Keratinocyte (primary cell): Measurements from ENCODE around the gene TMEM150B. TPM values are rescaled to one million over a fixed set of nuclear protein-coding genes. Genes with fewer than 3 reads are reported as not detected.

Source experiments
- DNase-seq: peaks from one replicate; pipeline ENCODE4 v3.0.0-alpha.2; 2011; ENCODE audit warnings: low read depth, missing footprints, low spot score
- FAIRE-seq: peaks from 2 replicates; lab custom pipeline; 2011; peaks lifted over from hg19 to GRCh38; lab: Jason Lieb, UNC
- H2AFZ ChIP-seq: 2 replicates; pipeline ENCODE4 v1.6.0; 2012; ENCODE audit warnings: low read length, control low read depth, inconsistent platforms; ENCODE audit not compliant: control insufficient read depth
- H3K27ac ChIP-seq: 2 replicates; pipeline ENCODE4 v1.5.1; 2011; ENCODE audit warnings: low read length; ENCODE audit not compliant: control insufficient read depth, insufficient read depth
- H3K27me3 ChIP-seq: 3 replicates; pipeline ENCODE4 v1.6.0; 2011; ENCODE audit warnings: low read length; ENCODE audit not compliant: control insufficient read depth, insufficient read depth; ENCODE audit errors: extremely low read depth
- H3K36me3 ChIP-seq, 2 experiments: 2 replicates in 1 of 2; 3 replicates in 1 of 2; pipeline ENCODE4 v1.5.1; 2011; ENCODE audit warnings: low read length in 2 of 2, mild to moderate bottlenecking in 1 of 2; ENCODE audit not compliant: control insufficient read depth in 2 of 2, insufficient read depth in 2 of 2; ENCODE audit errors: extremely low read depth in 1 of 2
- H3K4me1 ChIP-seq: 3 replicates; pipeline ENCODE4 v1.5.1; 2011; ENCODE audit warnings: low read length; ENCODE audit not compliant: control insufficient read depth, insufficient read depth; ENCODE audit errors: extremely low read depth
- H3K4me2 ChIP-seq: 3 replicates; pipeline ENCODE4 v1.6.0; 2011; ENCODE audit warnings: low read depth, low read length; ENCODE audit not compliant: control insufficient read depth, insufficient read depth; ENCODE audit errors: extremely low read depth
- H3K4me3 ChIP-seq, 3 experiments: fragments of 200-600 bp in 1 of 3; sonication (generic) in 1 of 3; 2 replicates in 2 of 3; 3 replicates in 1 of 3; pipeline ENCODE4 v1.5.1; 2011 to 2016; ENCODE audit warnings: low read length in 3 of 3, mild to moderate bottlenecking in 3 of 3, control low read depth in 2 of 3, inconsistent platforms in 1 of 3, low read depth in 1 of 3, mixed read lengths in 1 of 3, mixed run types in 1 of 3, moderate library complexity in 1 of 3; ENCODE audit not compliant: control insufficient read depth in 2 of 3, insufficient read depth in 2 of 3; ENCODE audit errors: extremely low read depth in 1 of 3
- H3K79me2 ChIP-seq: 2 replicates; pipeline ENCODE4 v1.6.0; 2012; ENCODE audit warnings: low read length; ENCODE audit not compliant: control insufficient read depth, insufficient read depth
- H3K9ac ChIP-seq: 3 replicates; pipeline ENCODE4 v1.6.0; 2011; ENCODE audit warnings: low read length; ENCODE audit not compliant: control insufficient read depth, insufficient read depth; ENCODE audit errors: extremely low read depth
- H3K9me1 ChIP-seq: 3 replicates; pipeline ENCODE4 v1.6.0; 2011; ENCODE audit warnings: low read length; ENCODE audit not compliant: control insufficient read depth, insufficient read depth; ENCODE audit errors: extremely low read depth
- H3K9me3 ChIP-seq: 2 replicates; pipeline ENCODE4 v1.5.1; 2012; ENCODE audit warnings: low read depth, low read length; ENCODE audit not compliant: control insufficient read depth
- H4K20me1 ChIP-seq: 3 replicates; pipeline ENCODE4 v1.6.0; 2011; ENCODE audit warnings: low read length; ENCODE audit not compliant: control insufficient read depth, insufficient read depth; ENCODE audit errors: extremely low read depth
- EZH2 ChIP-seq: IDR thresholded peaks from one replicate; pipeline ENCODE4 v1.6.1; 2012; ENCODE audit warnings: inconsistent platforms, mild to moderate bottlenecking, low read length, moderate library complexity
- dilution Hi-C: fragments of 300-500 bp; cut with MboI; formaldehyde crosslinking; loops from one replicate; pipeline ENCODE4 v1.7.0; 2020; ENCODE audit warnings: low sequenced_read_pairs; ENCODE audit not compliant: extremely low pct_ligation_motif_present
- polyA plus RNA-seq, 5 experiments: library from polyadenylated mRNA; depleted of rRNA in 3 of 5; stranded (reverse) in 3 of 5; stranded (forward) in 1 of 5; unstranded in 1 of 5; fragments of >200 nt; gene quantifications; 1 replicate in 1 of 5; 2 replicates in 3 of 5; 3 replicates in 1 of 5; pipeline versions ENCODE4 v1.2.1 to v1.2.3, GENCODE V29; 2011 to 2012; ENCODE audit warnings: missing spikeins in 2 of 5, low read depth in 1 of 5, low replicate concordance in 1 of 5
- TF ChIP-seq, protein P1 (sequence below), 3 experiments: IDR thresholded peaks in 1 of 3; conservative IDR thresholded peaks in 1 of 3; optimal IDR thresholded peaks in 1 of 3; 2 replicates in 2 of 3; 3 replicates in 1 of 3; pipeline versions ENCODE3 to v1.5.1; 2011; ENCODE audit warnings: low read length in 3 of 3, mild to moderate bottlenecking in 3 of 3, moderate library complexity in 2 of 3, control low read depth in 1 of 3, inconsistent platforms in 1 of 3; ENCODE audit not compliant: insufficient read depth in 2 of 3; ENCODE audit errors: extremely low read depth in 1 of 3

Gene TMEM150B
- polyA plus RNA-seq, 1 donor (not counting 4 experiments of a cell fraction or from before 2014, with no cell fraction given), result not detected

DNA sequence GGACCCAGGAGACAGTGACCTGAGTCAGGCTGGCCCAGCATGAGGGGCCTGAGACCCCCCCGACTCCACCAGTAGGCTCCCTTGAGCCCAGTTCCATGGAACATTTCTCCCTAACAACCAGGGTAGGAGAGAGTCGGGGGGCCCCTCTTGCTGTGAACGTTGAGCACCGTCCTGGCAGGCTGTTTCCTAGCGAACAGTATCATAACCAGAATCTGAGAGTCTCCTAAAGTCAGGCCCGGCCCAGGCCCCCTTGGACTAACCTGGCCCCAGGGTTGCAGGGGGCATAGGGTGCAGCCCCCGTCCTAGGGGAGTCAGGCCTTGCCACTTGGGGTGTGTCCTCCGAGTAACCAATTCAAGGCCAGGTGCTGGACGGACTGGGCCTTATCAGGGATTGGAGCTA lies 13.7 kb downstream of the TMEM150B start:
- dilution Hi-C loops, result no loop called here
- H3K9me3 ChIP-seq, result no peaks in the 10 kb centered on the region
- H3K27ac ChIP-seq, result no peak overlapping the region
- H3K4me3 ChIP-seq, result no peak overlapping the region
- no peak for DNase-seq
- no peaks in the 10 kb centered on the region for H4K20me1 ChIP-seq
- TF ChIP-seq, protein P1, sequence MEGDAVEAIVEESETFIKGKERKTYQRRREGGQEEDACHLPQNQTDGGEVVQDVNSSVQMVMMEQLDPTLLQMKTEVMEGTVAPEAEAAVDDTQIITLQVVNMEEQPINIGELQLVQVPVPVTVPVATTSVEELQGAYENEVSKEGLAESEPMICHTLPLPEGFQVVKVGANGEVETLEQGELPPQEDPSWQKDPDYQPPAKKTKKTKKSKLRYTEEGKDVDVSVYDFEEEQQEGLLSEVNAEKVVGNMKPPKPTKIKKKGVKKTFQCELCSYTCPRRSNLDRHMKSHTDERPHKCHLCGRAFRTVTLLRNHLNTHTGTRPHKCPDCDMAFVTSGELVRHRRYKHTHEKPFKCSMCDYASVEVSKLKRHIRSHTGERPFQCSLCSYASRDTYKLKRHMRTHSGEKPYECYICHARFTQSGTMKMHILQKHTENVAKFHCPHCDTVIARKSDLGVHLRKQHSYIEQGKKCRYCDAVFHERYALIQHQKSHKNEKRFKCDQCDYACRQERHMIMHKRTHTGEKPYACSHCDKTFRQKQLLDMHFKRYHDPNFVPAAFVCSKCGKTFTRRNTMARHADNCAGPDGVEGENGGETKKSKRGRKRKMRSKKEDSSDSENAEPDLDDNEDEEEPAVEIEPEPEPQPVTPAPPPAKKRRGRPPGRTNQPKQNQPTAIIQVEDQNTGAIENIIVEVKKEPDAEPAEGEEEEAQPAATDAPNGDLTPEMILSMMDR (optimal IDR thresholded peaks at IDR 0.05 in 1 of 3, IDR thresholded peaks at IDR 0.05 in 1 of 3, conservative IDR thresholded peaks at IDR 0.05 in 1 of 3; ENCODE audit: extremely low read depth in 1 of 3, insufficient read depth in 2 of 3, low read length in 3 of 3), result no peak
- TF ChIP-seq EZH2, result no peak
- no peaks in the 10 kb centered on the region for H3K36me3 ChIP-seq
- no peak overlapping the region for H3K9ac ChIP-seq
- no peak overlapping the region for H2AFZ ChIP-seq
- H3K27me3 ChIP-seq, result no peaks in the 10 kb centered on the region
- FAIRE-seq, result no peak
- H3K4me2 ChIP-seq, result no peak overlapping the region
- H3K4me1 ChIP-seq, result peaks cover 6% of the 10 kb centered on the region
- no peaks in the 10 kb centered on the region for H3K79me2 ChIP-seq
- H3K9me1 ChIP-seq, result no peaks in the 10 kb centered on the region

- H3K79me2 ChIP-seq, result no peaks in the 10 kb centered on the region
- H3K4me2 ChIP-seq, result no peak overlapping the region
- no peak for DNase-seq
- H3K36me3 ChIP-seq, result no peaks in the 10 kb centered on the region
- no peak for FAIRE-seq
- TF ChIP-seq, protein P1 (optimal IDR thresholded peaks at IDR 0.05 in 1 of 3, IDR thresholded peaks at IDR 0.05 in 1 of 3, conservative IDR thresholded peaks at IDR 0.05 in 1 of 3; ENCODE audit: extremely low read depth in 1 of 3, insufficient read depth in 2 of 3, low read length in 3 of 3), result no peak
- no peak for TF ChIP-seq EZH2
- no peak overlapping the region for H3K27ac ChIP-seq
- no peaks in the 10 kb centered on the region for H3K27me3 ChIP-seq
- no peak overlapping the region for H2AFZ ChIP-seq
- H3K9me1 ChIP-seq, result no peaks in the 10 kb centered on the region
- H4K20me1 ChIP-seq, result no peaks in the 10 kb centered on the region
- dilution Hi-C loops, result no loop called here
- no peak overlapping the region for H3K4me3 ChIP-seq
- H3K9me3 ChIP-seq, result no peaks in the 10 kb centered on the region
- H3K4me1 ChIP-seq, result no peaks in the 10 kb centered on the region
- H3K9ac ChIP-seq, result no peak overlapping the region
Measured at GRCh38 chr19:55310498-55310897, 14.6 kb downstream of the TMEM150B start.
